HFFc6 (cell line): ENCODE data around the gene SLC7A9. TPM values are rescaled to one million over a fixed set of nuclear protein-coding genes. Genes with fewer than 3 reads are reported as not detected.
"Not testable (repeated sequence)": the region's sequence is repeated elsewhere in the genome, so short reads cannot be mapped to it uniquely, and the experiment has no call there.

Experiments
- DNase-seq: peaks from one replicate; pipeline ENCODE4 v3.0.0-alpha.2; 2018
- H3K27ac Mint-ChIP-seq: 2 replicates; pipeline ENCODE4 v1.8.0; 2020; ENCODE audit warnings: mild to moderate bottlenecking, mixed read lengths
- H3K27me3 Mint-ChIP-seq: 2 replicates; pipeline ENCODE4 v1.8.0; 2021; ENCODE audit warnings: mild to moderate bottlenecking, moderate library complexity, mixed read lengths; ENCODE audit not compliant: insufficient read depth
- H3K36me3 Mint-ChIP-seq: 2 replicates; pipeline ENCODE4 v1.8.0; 2021; ENCODE audit warnings: low read depth, mixed read lengths
- H3K4me1 Mint-ChIP-seq: 2 replicates; pipeline ENCODE4 v1.8.0; 2020; ENCODE audit warnings: low read depth, mixed read lengths
- H3K4me3 Mint-ChIP-seq: 2 replicates; pipeline ENCODE4 v1.8.0; 2020; ENCODE audit warnings: mild to moderate bottlenecking, moderate library complexity, mixed read lengths
- H3K9me3 Mint-ChIP-seq: 2 replicates; pipeline ENCODE4 v1.8.0; 2020; ENCODE audit warnings: mild to moderate bottlenecking, mixed read lengths
- total RNA-seq, 6 experiments: library from RNA; stranded (reverse); fragmentation: NEBNext Ultra II Directional; extraction: Animal tissue kit (Norgen Biotek cat#: 25700); gene quantifications; 2 replicates in 1 of 6; 3 replicates in 5 of 6; pipeline ENCODE4 v1.2.3, GENCODE V29; 2021
- TF ChIP-seq, protein P1 (sequence below): fragments of 200-600 bp; sonication (generic); IDR thresholded peaks from 2 replicates; pipeline ENCODE4 v1.5.0; 2021; ENCODE audit warnings: antibody characterized with exemption, mild to moderate bottlenecking

SLC7A9 gene
- total RNA-seq, 6 experiments from 2014 or later = not detected

DNA sequence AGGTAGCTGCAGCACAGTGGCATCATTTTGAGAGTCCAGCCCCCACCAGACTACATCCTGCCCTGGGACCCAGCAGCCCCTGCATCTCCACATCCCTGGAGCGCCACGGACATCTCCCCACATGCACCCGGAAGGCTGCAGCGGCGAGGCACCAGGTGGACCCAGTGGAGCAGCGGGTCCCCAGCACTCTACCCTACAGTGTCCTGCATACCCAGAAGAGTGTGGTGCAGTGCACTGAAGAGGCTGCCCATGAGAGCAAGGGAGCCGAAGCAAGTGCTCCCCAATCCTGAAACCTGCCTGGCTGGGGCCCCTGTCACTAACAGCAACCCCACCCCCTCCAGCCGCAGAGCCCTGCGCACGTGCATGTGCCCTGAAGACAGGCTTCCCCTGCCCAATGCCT is 21.3 kb upstream of the SLC7A9 start:
- H3K36me3 Mint-ChIP-seq = peaks cover 48% of the 10 kb centered on the region
- no peak for DNase-seq
- TF ChIP-seq, protein P1, sequence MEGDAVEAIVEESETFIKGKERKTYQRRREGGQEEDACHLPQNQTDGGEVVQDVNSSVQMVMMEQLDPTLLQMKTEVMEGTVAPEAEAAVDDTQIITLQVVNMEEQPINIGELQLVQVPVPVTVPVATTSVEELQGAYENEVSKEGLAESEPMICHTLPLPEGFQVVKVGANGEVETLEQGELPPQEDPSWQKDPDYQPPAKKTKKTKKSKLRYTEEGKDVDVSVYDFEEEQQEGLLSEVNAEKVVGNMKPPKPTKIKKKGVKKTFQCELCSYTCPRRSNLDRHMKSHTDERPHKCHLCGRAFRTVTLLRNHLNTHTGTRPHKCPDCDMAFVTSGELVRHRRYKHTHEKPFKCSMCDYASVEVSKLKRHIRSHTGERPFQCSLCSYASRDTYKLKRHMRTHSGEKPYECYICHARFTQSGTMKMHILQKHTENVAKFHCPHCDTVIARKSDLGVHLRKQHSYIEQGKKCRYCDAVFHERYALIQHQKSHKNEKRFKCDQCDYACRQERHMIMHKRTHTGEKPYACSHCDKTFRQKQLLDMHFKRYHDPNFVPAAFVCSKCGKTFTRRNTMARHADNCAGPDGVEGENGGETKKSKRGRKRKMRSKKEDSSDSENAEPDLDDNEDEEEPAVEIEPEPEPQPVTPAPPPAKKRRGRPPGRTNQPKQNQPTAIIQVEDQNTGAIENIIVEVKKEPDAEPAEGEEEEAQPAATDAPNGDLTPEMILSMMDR = no peak
- H3K27ac Mint-ChIP-seq = no peak overlapping the region
- no peak overlapping the region for H3K4me3 Mint-ChIP-seq
- peaks cover 25% of the 10 kb centered on the region for H3K9me3 Mint-ChIP-seq
- no peaks in the 10 kb centered on the region for H3K4me1 Mint-ChIP-seq
- peaks cover 1% of the 10 kb centered on the region; the same call in 1 of the 2 replicates for H3K27me3 Mint-ChIP-seq

DNA sequence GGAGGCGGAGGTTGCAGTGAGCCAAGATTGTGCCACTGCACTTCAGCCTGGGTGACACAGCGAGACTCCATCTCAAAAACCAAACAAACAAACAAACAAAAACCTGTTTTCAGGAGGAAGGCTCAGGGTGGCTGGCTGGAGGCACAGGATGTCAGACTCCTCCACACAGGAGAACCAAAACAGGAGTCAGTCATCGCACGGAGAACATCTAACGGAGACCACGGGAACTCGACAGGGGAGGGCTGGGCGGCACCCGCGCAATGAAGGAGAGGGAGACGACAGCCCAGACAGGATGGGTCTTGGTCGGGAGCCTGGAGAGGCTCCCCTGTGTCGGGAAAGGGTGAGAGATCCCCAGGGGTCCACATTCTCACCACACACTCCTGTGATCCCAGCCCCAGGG is 20.8 kb upstream of the SLC7A9 start:
- H3K9me3 Mint-ChIP-seq = peaks cover 25% of the 10 kb centered on the region
- peaks cover 1% of the 10 kb centered on the region; the same call in 1 of the 2 replicates for H3K27me3 Mint-ChIP-seq
- no peak overlapping the region for H3K27ac Mint-ChIP-seq
- no peaks in the 10 kb centered on the region for H3K4me1 Mint-ChIP-seq
- no peak for DNase-seq
- H3K36me3 Mint-ChIP-seq = peaks cover 46% of the 10 kb centered on the region
- no peak overlapping the region for H3K4me3 Mint-ChIP-seq
- TF ChIP-seq, protein P1 = no peak

DNA sequence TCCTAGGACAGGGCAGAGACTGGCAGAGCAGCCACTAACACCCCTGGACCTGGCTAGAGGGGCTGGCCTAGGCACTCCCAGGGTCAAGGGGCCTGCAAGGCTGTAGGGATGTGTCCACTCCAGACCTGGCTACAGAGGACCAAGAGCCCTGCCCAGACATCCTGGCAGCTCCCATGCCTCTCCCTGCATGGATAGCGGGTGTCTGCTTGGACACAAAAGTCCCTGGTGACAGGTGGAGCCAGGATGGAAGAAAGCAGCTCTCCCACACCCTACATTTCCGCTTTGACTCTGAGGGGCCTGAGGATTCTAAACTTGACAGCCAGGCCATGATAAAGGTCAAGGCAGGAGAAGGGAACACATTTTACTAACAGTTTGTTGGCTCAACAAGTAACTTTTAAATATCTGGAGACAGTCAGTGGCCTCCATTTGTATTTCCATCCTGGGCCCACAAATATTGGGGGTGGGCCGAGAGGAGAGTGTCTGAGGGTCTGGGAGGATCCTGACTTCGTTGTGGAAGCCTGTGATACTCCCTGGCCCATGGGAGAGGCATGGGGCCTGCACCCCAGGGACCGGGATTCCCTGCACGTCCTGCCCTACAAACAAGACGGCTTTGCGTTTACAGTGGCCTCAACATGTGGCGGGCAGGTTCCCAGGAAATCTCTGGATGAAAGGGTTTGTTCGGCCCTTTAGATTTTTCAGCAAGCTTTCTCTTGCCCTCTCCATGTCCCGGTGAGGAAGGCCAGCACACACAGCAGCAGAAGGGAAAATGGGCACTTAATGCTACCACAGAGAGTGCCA is 19.8 kb upstream of the SLC7A9 start:
- H3K36me3 Mint-ChIP-seq = peaks cover 36% of the 10 kb centered on the region
- peaks cover 25% of the 10 kb centered on the region for H3K9me3 Mint-ChIP-seq
- no peak overlapping the region for H3K27ac Mint-ChIP-seq
- H3K27me3 Mint-ChIP-seq = peaks cover 1% of the 10 kb centered on the region; the same call in 1 of the 2 replicates
- H3K4me3 Mint-ChIP-seq = no peak overlapping the region
- H3K4me1 Mint-ChIP-seq = no peaks in the 10 kb centered on the region
- DNase-seq = no peak
- TF ChIP-seq, protein P1 = no peak

DNA sequence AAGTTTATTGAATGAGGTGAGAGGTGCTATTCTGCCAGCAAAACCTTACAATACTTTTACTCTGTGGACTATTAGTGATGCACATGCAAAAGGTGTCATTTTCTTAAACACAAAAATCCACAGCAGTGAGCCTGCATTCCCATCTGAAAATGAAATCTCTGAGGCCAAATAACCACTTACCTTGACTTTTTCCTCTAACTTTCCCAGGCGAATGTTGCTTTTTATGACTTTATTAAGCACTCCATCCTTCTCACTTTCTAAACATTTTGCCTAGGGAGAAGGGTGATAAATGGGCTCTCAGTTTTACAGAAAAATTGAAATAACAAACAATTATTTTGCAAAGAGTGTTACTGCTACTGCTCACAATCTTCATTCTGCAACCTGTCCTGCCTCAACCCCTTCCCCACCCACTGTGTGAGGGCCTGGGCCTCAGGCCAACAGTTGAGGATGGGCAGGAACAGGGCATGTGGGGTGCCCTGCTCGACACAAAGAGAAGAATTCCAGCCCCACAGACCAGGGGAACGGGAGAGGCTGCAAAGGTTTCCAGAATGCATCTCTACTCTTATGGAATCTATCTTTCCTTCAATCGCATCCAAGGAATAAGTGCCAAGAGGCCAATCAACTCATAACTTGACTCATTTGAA is 18.1 kb upstream of the SLC7A9 start:
- TF ChIP-seq, protein P1 = no peak
- peaks cover 20% of the 10 kb centered on the region for H3K36me3 Mint-ChIP-seq
- DNase-seq = no peak
- H3K4me3 Mint-ChIP-seq = no peak overlapping the region
- no peak overlapping the region for H3K27ac Mint-ChIP-seq
- H3K27me3 Mint-ChIP-seq = peaks cover 1% of the 10 kb centered on the region; the same call in 1 of the 2 replicates
- peaks cover 15% of the 10 kb centered on the region for H3K9me3 Mint-ChIP-seq
- no peaks in the 10 kb centered on the region for H3K4me1 Mint-ChIP-seq

DNA sequence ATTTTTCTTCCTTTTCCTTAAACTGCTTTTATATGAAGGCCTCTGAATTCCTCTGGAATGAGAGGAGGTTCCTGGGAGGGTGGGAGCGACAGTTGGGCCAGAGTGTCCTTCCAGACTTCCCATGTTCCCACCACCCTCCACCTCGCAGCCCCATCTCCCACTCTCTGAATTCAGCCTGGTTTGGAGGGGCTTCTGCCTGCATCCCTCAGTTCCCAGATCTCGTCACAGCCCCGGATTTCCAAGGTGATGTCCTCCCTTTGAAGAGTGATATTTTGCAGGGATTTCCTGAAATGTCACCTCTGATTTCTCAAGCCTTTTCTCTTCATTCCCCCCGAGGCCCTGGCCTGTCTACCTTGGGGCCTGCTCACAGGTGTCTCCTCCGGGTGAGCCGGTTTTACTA is 16.7 kb upstream of the SLC7A9 start:
- Mint-ChIP-seq H3K4me3 (no peak overlapping the region), H3K27ac (no peak overlapping the region), H3K27me3 (peaks cover 1% of the 10 kb centered on the region; the same call in 1 of the 2 replicates), H3K4me1 (no peaks in the 10 kb centered on the region), H3K36me3 (peaks cover 10% of the 10 kb centered on the region), H3K9me3 (peaks cover 2% of the 10 kb centered on the region)
- DNase-seq = no peak
- TF ChIP-seq, protein P1 = no peak

DNA sequence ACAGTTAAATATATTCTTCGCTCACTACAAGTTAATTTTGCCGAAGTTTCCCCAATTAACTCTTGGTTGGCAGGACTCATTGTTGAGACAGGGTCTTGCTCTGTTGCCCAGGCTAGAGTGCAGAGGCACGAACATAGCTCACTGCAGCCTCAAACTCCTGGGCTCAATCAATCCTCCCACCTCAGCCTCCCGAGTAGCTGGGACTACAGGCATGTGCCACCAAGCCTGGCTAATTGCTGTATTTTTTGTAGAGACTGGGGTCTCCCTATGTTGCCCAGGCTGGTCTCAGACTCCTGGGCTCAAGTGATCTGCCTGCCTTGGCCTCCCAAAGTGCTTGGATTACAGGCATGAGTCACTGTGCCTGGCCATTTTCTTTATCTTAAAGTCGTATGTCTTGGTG is 15.7 kb upstream of the SLC7A9 start:
- not testable (repeated sequence) for H3K4me3 Mint-ChIP-seq, H3K36me3 Mint-ChIP-seq, H3K4me1 Mint-ChIP-seq, H3K9me3 Mint-ChIP-seq, H3K27ac Mint-ChIP-seq, DNase-seq, H3K27me3 Mint-ChIP-seq
